ENCODE data around the gene GSTM1.

The GSTM1 gene

GRCh38 chr1:109732390-109732881 lies 44.8 kb downstream of the GSTM1 start:
- DNase-seq: no peak

- DNase-seq: no peak
Measured at GRCh38 chr1:109733236-109733870, 45.7 kb downstream of the GSTM1 start.

DNA sequence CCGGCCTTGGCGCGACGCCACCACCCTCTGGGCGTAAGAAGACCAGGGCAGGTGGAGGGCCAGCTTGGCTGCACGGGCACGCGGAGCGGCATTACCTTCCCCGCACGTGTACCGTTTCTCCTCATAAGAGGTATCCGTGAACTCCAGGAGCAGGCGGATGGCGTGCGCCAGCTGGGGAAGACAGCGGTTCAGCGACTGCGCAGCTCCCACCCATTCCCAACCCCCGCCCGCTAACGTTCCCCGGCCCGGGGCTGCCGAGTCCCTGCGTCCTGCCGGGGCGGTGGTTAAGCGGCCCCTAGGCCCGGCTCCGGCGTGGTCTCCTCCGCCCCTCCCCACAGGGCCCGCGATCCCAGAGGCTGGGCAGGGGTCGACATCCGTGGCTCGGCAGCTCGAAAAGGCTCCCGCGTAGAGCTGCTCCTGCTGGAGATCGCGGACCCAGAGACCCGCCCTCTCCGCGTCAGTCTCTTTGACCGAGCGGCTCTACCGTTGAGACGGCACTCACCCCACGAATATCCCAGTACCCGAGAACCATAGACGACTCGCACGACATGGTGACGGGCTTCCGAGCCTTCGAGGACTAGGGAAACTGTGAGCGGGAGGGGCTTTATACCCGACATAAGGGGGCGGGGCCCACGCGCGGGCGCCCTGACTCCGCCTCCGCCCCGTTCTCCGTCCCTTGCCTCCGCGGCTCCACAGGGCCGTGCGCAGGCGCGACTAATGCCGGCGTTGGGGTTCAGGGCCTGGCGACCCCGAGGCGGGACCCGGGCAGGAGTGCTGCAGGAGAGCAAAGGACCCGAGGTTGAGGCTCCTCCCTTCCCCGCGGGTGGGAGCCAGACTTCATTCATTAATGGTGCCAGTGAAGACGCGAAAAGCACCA lies 52.4 kb downstream of the GSTM1 start:
- DNase-seq: peak; percentile 23

DNA sequence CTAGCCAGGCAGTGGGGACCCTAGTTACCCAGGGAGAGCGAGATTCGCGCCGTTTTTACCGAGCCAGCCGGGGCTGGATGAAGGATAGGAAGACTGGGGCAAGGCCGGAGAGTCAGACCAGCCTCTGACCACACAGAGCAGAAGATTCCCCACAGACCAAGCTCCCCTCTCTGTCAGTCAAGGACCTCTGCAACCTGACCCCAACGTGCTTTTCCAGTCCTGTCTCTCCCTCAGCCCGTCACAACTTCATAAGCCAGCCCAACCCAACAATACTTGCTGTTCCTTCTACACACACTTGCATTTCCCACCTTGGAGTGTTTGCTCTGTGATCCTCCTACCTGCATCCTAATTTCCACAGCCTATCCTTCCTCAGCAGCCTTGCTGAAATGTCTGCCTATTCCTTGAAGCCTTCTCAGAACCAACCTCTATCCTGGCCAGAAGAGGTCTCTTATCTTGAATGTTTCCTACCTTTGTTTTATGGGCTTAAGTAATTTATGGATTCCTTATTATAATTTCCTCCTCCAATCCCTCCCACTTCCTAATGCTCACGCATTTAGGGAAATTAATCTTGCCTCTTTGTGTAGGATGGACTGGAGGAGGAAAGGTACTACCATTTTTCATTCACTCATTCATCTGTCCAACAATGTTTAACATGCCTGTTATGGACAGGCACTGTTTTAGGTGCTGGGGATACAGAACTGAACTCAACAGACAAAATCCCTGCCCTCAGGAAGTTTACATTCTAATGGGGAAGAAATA lies 53.2 kb downstream of the GSTM1 start, which contains the start of gene GSTM3:
Gene GSTM3, minus strand, starts transcription at position 424 of the 759 bp plus-strand sequence. CDS start 751 bp downstream, outside the sequence.
- no peak for DNase-seq

All from NCI-H446 treated with DMSO at 0.1 percent for 48 hours (cell line).